ENCODE measurements around the gene SYNE3. TPM values are rescaled to one million over a fixed set of nuclear protein-coding genes. Genes with fewer than 3 reads are reported as not detected.

SYNE3 gene
- total RNA-seq, 1 donor from 2014 or later = 14.4 TPM

DNA sequence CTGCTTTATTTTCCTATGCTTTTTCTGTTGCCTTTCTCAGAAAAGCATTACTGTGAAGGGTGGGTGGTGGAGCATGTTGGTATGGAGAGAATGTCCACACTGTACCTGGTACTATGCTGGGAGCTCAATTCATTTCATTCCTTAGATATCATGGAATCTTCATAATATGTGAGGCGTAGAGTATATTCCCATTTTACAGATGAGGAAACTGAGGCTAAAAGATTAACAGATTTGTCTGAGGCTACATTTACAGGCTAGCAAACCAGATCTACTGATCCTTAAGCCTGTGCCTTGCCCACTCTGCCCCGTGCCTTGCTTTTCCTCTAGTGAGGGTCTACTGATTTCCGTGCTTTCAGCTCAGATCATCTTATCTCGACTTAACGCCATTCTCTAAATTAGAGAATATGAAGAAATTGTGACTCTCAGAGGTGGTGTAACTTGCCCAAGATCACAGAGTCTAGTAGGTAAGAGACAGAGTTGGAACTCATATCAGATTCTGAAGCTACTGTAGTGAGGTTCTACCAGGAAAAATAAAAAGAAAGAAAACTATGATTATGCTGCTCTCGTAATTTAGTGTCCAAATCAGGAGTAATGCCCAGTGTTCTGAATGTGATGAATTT is 23.9 kb upstream of the SYNE3 start:
- no peak for DNase-seq (ENCODE audit: low spot score)

DNA sequence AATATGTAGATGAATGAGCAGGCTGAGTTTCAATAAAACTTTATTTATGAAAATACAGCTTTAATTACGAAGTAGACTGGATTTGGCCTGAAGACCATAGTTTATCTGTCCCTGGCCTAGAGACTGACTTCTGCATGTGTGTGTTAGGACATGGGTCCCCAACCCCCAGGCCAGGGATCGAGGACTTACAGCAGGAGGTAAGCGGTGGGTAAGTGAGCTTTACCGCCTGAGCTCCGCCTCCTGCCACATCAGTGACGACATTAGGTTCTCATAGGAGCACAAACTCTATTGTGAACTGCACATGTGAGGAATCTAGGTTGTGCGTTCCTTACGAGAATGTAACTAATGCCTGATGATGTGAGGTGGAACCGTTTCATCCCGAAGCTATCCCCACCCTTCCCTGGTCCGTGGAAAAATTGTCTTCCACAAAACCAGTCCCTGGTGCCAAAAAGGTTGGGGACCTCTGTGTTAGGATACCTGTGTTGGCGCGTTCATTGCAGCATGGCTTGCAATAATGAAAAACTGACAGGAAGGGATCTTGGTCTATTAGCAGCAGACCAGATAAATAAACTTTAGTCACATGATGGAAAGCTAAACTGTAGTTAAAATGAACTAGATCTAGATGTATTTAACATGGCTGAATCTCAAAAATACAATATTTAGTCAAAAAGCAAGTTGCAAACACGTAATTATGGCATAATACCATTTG is 22.5 kb upstream of the SYNE3 start:
- DNase-seq (ENCODE audit: low spot score) = no peak

- no peak for DNase-seq (ENCODE audit: low spot score)
These were observed 21.0 kb upstream of the SYNE3 start for GRCh38 chr14:95537298-95538089.

- no peak for DNase-seq (ENCODE audit: low spot score)
These were observed 20.2 kb upstream of the SYNE3 start for GRCh38 chr14:95536671-95537070.

GRCh38 chr14:95536036-95536593 is 19.7 kb upstream of the SYNE3 start:
- no peak for DNase-seq (ENCODE audit: low spot score)

DNA sequence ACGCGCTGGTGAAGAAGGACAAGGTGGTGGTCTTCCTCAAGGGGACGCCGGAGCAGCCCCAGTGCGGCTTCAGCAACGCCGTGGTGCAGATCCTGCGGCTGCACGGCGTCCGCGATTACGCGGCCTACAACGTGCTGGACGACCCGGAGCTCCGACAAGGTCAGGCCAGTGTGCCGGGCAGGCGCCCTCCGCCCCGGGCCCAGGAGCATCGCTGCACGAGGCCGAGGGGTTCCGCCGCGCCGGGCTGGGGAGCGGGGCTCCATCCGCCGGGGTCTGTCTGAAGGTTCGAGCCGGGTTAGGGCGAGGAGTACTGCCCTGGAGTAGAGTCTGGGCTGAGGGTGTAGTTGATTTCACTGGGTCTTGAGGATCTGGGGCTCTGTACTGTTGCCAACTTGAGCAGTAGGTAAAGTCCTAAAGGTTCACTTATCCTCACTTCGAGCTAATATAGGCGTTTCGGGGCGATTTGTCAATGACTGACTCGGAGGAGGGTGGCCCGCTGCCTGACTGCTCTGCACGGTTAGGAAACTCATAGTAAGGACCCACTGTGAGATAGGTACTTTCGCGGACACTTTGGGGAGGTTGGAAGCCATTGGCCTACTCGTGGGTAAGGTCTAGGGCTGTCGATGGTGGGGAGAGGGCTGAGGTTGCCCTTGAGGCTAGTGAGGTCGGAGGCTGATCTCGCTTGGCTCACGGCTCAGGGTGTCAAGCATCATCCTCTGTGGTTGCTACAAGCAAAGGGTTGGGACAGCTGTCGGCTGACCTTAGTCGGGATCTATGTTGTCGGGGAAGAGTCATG is 19.0 kb upstream of the SYNE3 start:
- no peak for DNase-seq (ENCODE audit: low spot score)

DNA sequence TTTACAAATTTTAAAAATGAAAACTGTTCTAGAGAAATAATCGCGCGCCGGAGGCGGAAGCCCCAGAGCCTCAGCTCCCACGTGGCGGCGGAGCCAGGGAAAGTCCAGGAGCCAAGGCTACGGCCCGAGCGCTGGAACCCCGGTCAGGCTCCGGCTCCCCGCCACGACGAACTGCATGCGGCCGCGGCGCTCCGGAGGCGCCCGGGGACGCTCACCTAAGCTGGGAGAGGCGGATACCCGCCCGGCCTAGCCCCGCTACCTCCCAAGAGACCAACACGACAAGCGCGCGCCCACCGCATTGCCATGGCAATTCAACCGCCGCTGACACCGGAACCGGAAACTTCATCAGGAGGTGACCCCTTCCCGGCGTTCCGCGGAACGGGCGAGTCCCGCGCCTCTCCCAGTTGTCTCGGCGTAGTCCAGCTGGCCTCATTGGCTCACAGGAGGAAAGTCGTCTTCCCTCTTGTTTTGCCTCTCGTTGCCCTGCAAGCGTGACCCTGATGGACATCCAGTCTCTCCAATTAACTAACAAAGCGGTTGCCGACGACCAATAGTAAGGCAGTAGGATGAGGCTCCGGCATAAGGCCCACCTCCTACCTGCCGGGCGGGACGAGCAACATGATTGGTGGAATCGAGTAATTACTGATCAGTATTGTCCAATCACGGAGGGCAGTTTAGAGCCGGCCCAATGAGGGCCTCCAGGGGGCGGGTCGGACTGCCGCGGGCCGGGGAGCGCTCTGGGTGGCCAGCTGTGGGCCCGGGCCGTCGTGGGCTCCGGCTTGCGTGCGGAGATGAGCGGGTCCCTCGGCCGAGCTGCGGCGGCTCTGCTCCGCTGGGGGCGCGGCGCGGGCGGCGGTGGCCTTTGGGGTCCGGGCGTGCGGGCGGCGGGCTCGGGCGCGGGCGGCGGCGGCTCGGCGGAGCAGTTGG is 18.1 kb upstream of the SYNE3 start, which contains the start of gene GLRX5:
GLRX5 (plus strand) TSS at position 752 of the 927 bp plus-strand sequence; CDS start at position 792, 40 bp downstream.
- peak; percentile 99 for DNase-seq (ENCODE audit: low spot score)

GRCh38 chr14:95533822-95534221 is 17.4 kb upstream of the SYNE3 start:
- DNase-seq (ENCODE audit: low spot score) = no peak

DNA sequence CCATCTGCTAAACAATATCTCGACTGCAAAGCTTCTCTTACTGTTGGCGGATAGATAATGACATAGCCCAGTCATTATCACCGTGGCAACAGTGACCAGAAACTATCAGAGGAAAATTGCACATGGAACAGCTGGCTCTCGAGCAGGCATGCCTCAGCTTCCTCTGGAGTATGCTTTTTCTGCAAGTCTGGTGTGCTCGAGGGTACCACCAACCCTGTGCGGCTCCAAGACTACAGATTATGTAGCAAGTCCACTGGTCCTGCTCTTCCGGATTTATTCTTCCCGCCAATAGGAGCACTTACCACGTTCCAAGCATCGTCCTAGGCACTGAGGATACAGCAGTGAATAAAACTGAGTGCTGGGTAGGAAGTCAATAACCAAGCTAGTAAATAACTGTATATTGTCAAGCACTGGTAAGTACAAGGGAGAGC is 17.0 kb upstream of the SYNE3 start:
- DNase-seq (ENCODE audit: low spot score) = no peak

GRCh38 chr14:95531969-95532368 is 15.5 kb upstream of the SYNE3 start:
- no peak for DNase-seq (ENCODE audit: low spot score)

GRCh38 chr14:95531473-95531872 is 15.0 kb upstream of the SYNE3 start:
- no peak for DNase-seq (ENCODE audit: low spot score)

DNA sequence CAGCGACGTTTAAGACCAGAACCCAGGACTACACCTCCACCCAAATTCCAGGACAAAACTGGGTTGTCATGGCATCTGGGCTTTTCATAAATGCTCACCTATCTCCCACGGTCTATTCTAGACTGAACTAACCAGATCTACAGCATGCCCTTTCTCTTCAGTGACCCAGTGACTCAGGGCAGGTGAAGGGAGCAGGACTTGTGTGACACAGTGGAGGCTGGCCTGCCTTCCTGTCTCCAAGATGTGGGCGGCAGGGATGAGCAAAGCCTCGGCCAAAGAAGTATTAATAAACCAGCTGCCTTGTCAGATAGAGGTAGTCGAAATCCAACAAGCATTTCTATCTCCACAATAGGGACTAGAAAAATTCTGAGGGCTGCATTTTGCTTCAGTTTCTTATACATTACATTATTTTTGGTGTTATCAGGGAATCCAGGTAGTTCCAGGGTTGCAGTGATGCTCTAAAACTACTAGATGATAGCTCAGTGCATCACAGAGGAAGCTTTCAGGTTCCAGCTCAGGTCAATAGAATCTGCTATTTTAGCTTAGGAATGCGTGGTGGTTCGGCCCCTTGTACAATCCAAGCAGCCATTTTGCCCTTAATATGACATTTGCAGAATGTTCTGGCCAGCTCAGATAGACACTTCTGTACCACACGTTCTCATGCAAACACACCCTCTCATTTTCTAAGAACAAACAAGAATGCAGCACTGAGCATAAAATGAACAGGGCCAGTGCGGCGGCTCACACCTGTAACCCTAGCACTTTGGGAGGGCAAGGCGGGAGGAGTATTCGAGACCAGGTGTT is 14.2 kb upstream of the SYNE3 start:
- DNase-seq (ENCODE audit: low spot score) = no peak

- DNase-seq (ENCODE audit: low spot score) = no peak
These were observed 12.8 kb upstream of the SYNE3 start for GRCh38 chr14:95529216-95529615.

DNA sequence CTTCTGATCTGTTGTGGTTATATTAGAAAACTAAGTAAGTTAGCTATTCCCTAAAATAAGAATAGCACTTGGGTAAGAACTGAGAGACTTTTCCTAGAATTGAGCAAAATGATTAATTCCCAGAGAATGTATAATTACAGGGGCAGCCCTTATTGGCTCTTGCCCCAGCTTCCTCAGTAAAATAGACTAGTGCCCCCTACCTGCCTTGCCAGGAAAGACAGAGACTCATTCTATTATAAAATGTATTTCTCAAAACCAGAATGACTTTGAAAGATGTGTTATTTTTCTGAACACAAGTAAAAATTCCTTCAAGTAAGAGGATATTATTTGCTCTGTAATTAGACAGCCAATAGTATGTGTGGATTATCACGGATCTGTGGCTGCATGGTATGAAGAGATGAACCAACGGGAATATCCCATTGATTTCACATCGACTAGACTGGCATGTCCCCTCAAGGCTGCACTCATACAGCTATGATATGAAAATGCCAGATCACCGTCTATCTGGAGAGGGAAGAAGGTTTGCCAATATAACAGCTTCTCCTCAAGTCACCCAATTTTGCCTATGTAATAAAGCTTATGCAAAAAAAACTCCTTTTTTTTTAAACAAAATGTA is 11.0 kb upstream of the SYNE3 start:
- no peak for DNase-seq (ENCODE audit: low spot score)

DNA sequence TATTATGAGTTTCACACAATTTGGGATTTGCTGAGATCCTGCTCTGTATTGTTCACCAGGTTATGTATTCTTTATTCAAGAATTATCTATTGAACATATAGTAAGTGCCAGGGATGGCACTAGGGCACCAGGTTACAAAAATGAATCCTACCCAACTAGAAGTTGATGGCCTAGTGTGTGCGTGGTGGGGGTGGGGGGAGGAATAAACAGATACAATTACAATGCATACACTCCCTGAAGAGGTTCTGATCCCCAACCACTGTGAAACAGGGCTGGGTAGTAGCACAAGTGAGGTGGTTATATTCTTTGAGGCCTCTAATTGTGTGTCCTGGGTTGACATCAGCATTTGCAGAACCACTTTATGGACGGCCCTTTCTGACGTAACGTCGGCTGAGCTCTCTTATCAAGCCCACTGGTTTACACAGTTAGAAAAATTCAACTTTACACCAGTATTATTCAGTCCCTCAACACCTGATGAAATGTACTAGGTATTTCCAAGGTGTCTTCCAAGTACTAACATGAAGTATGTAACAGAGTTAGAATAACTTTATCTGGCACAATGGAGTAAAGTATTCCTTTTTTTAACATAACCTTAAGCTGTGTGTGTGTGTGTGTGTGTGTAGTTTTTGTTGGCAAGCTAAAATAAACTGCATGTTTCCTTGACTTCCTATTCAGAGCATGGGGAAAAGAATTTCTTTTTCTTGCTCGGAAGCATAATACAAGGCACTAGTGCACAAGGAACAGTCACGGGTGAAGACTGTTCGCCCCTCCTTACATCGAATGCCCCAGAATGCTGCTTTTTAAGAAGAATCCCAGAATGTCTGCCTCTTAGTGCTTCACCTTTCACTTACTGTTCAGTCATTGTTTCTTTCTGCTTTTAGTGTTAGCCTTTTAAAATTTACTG is 10.3 kb upstream of the SYNE3 start:
- DNase-seq (ENCODE audit: low spot score) = no peak

DNA sequence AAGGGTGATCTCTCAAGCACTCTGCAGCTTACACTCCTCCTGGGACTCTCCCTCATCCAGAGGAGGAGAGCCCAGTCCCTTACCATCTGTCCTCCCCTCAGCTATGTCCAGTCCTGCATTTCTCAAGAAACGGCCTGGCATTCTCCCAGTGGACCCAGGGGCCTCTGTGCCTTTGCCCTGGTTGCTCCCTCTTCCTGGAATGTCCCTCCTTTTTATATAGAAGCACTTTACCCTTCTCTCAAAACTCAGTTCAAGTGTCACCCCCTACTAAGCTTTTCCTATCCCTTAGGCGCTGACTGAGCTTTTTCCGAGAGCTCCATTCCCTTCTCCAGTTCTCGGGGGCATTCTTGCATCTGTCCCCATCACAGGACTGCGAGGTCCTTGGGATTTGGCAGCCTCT is 9.5 kb upstream of the SYNE3 start:
- DNase-seq (ENCODE audit: low spot score) = no peak

DNA sequence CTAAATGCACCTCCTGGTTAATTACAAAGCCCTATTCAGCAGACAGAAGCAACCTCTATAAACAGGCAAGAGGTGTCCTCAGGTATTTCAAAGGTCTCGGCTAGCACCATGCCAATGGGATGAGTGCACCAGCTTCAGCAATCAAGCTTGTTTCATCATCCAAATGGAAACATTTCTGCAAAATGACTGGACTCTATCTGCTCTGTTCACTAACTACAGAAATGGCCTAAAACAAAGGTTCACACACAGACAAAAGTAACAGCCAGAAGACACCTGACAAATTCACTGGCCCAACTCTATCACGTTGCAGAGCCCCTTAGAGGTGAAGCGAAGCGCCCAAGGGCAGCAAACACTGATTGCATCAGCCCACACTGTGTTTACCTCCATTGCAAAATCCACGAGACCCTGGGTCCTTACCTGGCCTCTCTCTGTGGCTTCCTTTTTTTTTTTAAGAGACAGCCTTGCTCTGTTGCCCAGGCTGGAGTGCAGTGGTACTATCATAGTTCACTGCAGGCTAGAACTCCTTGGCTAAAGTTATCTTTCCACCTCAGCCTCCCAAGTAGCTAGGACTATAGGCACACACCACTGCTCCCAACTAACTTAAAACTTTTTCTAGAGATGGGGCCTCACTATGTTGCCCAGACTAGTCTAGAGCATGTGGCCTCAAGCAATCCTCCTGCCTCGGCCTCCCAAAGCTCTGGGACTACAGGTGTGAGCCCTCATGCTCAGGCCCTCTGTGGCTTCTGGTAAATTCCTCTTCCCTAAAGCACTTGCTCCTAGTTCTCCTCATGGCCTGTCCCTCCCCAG is 8.5 kb upstream of the SYNE3 start:
- DNase-seq (ENCODE audit: low spot score) = no peak

Measured in ureter (tissue), 1 donor.